Neutrophil (primary cell): Measurements from ENCODE around the gene MMUT.
"Not testable (repeated sequence)": the region's sequence is repeated elsewhere in the genome, so short reads cannot be mapped to it uniquely, and the experiment has no call there.

Source experiments
- H3K27ac ChIP-seq: fragments of 200-600 bp; sonication (generic); 2 replicates; pipeline ENCODE4 v1.5.1; 2016; ENCODE audit warnings: mild to moderate bottlenecking, moderate library complexity
- H3K27me3 ChIP-seq: fragments of 200-600 bp; sonication (generic); 2 replicates; pipeline ENCODE4 v1.6.0; 2016; ENCODE audit warnings: mild to moderate bottlenecking
- H3K36me3 ChIP-seq: fragments of 200-600 bp; sonication (generic); 2 replicates; pipeline ENCODE4 v1.5.1; 2017
- H3K4me1 ChIP-seq, 2 experiments: fragments of 200-600 bp in 1 of 2; sonication (generic) in 1 of 2; 1 replicate in 1 of 2; 2 replicates in 1 of 2; pipeline versions ENCODE4 v1.5.1 to v1.6.1; 2013 to 2016; ENCODE audit warnings: low read depth in 1 of 2, low read length in 1 of 2, mild to moderate bottlenecking in 1 of 2, moderate library complexity in 1 of 2; ENCODE audit not compliant: control insufficient read depth in 1 of 2, insufficient read depth in 1 of 2
- H3K4me3 ChIP-seq, 2 experiments: fragments of 200-600 bp in 1 of 2; sonication (generic) in 1 of 2; 1 replicate in 1 of 2; 2 replicates in 1 of 2; pipeline ENCODE4 v1.5.1; 2013 to 2016; ENCODE audit warnings: low read depth in 1 of 2, low read length in 1 of 2, mild to moderate bottlenecking in 1 of 2, moderate library complexity in 1 of 2
- H3K9me3 ChIP-seq: fragments of 200-600 bp; sonication (generic); 2 replicates; pipeline ENCODE4 v1.5.1; 2016
- TF ChIP-seq, protein P1 (sequence below): fragments of 200-600 bp; sonication (generic); IDR thresholded peaks from 2 replicates; pipeline ENCODE4 v1.5.1; 2016; ENCODE audit warnings: antibody characterized with exemption

MMUT gene

GRCh38 chr6:49499126-49499525 is 36.1 kb upstream of the MMUT start:
- Histone ChIP-seq H3K9me3 (no peaks in the 10 kb centered on the region), H3K4me3 (no peak overlapping the region), H3K36me3 (no peaks in the 10 kb centered on the region), H3K4me1 (no peaks in the 10 kb centered on the region), H3K27me3 (peaks cover 13% of the 10 kb centered on the region), H3K27ac (no peak overlapping the region)
- TF ChIP-seq, protein P1, sequence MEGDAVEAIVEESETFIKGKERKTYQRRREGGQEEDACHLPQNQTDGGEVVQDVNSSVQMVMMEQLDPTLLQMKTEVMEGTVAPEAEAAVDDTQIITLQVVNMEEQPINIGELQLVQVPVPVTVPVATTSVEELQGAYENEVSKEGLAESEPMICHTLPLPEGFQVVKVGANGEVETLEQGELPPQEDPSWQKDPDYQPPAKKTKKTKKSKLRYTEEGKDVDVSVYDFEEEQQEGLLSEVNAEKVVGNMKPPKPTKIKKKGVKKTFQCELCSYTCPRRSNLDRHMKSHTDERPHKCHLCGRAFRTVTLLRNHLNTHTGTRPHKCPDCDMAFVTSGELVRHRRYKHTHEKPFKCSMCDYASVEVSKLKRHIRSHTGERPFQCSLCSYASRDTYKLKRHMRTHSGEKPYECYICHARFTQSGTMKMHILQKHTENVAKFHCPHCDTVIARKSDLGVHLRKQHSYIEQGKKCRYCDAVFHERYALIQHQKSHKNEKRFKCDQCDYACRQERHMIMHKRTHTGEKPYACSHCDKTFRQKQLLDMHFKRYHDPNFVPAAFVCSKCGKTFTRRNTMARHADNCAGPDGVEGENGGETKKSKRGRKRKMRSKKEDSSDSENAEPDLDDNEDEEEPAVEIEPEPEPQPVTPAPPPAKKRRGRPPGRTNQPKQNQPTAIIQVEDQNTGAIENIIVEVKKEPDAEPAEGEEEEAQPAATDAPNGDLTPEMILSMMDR, result no peak

DNA sequence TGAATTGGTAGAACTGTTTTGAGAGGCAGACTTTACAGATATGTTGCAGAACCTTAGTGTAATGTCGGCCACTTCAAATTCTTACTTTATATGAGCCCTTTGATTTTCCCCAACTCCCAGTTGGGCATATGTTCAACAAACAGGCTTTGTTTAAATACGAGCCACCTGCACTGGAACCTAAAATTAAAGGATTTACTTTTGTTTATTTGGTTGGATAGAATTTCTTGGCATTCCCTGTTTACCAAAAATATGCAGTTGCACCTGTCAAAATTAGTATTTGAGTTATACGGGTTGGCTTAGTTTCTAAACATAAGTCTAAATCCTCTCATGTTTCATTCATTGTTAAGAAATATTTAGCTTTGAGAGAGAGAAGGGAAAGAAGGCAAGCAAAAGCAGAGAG is 34.3 kb upstream of the MMUT start:
- TF ChIP-seq, protein P1, result no peak
- Histone ChIP-seq H3K9me3 (no peaks in the 10 kb centered on the region), H3K4me3 (no peak overlapping the region), H3K4me1 (no peaks in the 10 kb centered on the region), H3K36me3 (peaks cover 13% of the 10 kb centered on the region), H3K27me3 (peaks cover 13% of the 10 kb centered on the region), H3K27ac (no peak overlapping the region)

DNA sequence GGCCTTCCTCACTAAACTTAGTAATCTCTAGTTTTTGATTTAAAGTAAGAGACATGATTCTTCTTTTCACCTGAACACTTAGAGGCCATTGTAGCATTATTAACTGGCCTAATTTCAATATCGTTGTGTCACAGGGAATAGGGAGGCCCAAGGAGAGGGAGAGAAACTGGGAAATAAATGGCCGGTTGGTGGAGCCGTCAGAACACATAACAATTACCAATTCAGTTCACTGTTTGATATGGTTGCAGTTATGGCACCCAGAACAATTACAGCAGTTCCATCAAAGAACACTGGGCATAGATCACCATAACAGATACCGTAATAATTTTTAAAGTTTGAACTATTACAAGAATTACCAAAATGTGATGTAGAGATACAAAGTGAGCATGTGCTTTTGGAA is 27.6 kb upstream of the MMUT start:
- H3K36me3 ChIP-seq, result peaks cover 58% of the 10 kb centered on the region
- no peaks in the 10 kb centered on the region for H3K9me3 ChIP-seq
- no peak overlapping the region for H3K27ac ChIP-seq
- TF ChIP-seq, protein P1, result no peak
- H3K4me3 ChIP-seq, result no peak overlapping the region
- H3K27me3 ChIP-seq, result no peaks in the 10 kb centered on the region
- H3K4me1 ChIP-seq, result no peaks in the 10 kb centered on the region

DNA sequence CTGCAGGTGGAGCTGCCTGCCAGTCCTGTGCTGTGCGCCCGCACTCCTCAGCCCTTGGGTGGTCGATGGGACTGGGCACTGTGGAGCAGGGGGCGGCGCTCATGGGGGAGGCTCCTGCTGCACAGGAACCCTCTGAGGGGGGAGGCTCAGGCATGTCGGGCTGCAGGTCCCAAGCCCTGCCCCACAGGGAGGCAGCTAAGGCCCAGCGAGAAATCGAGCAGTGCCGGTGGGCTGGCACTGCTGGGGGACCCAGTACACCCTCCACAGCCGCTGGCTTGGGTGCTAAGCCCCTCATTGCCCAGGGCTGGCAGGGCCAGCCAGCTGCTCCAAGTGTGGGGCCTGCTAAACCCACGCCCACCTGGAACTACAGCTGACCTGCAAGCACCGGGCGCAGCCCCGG is 20.3 kb upstream of the MMUT start:
- not testable (repeated sequence) for H3K4me1 ChIP-seq, H3K9me3 ChIP-seq, H3K4me3 ChIP-seq, H3K27me3 ChIP-seq, H3K27ac ChIP-seq
- H3K36me3 ChIP-seq, result peaks cover 27% of the 10 kb centered on the region

DNA sequence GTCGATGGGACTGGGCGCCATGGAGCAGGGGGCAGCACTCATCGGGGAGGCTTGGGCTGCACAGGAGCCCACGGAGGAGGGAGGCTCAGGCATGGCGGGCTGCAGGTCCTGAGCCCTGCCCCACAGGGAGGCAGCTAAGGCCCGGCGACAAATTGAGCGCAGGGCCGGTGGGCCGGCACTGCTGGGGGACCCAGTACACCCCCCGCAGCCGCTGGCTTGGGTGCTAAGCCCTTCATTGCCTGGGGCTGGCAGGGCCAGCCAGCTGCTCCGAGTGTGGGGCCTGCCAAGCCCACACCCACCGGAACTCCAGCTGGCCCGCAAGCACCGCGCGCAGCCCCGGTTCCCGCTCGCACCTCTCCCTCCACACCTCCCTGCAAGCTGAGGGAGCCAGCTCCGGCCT is 18.8 kb upstream of the MMUT start:
- not testable (repeated sequence) for H3K27ac ChIP-seq, H3K4me3 ChIP-seq, H3K9me3 ChIP-seq, H3K27me3 ChIP-seq, H3K4me1 ChIP-seq
- peaks cover 20% of the 10 kb centered on the region for H3K36me3 ChIP-seq

GRCh38 chr6:49479308-49479970 is 16.4 kb upstream of the MMUT start:
- Histone ChIP-seq H3K4me1 (no peaks in the 10 kb centered on the region), H3K4me3 (no peak overlapping the region), H3K27me3 (no peaks in the 10 kb centered on the region), H3K9me3 (no peaks in the 10 kb centered on the region), H3K27ac (no peak overlapping the region), H3K36me3 (peaks cover 15% of the 10 kb centered on the region)
- TF ChIP-seq, protein P1, result no peak

DNA sequence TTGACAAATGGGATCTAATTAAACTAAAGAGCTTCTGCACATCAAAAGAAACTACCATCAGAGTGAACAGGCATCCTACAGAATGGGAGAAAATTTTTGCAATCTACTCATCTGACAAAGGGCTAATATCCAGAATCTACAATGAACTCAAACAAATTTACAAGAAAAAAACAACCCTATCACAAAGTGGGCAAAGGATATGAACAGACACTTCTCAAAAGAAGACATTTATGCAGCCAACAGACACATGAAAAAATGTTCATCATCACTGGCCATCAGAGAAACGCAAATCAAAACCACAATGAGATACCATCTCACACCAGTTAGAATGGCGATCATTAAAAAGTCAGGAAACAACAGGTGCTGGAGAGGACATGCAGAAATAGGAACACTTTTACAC is 13.5 kb upstream of the MMUT start:
- not testable (repeated sequence) for H3K4me1 ChIP-seq, H3K4me3 ChIP-seq, H3K27ac ChIP-seq, H3K9me3 ChIP-seq, H3K27me3 ChIP-seq
- H3K36me3 ChIP-seq, result peaks cover 10% of the 10 kb centered on the region
